GM18873 (cell line): ENCODE results near the gene PLXNB1.
A peak's percentile ranks its signal among the peaks of the same experiment; 100 is the strongest.
"Not testable (repeated sequence)": the region's sequence is repeated elsewhere in the genome, so short reads cannot be mapped to it uniquely, and the experiment has no call there.

Source experiments
- ATAC-seq: cut with Tn5 transposase; IDR thresholded peaks from one replicate; pipeline ENCODE4 v1.9.1; 2021; ENCODE audit warnings: mild to moderate bottlenecking, moderate library complexity, moderate number of reproducible peaks; ENCODE audit not compliant: unreplicated experiment, low FRiP score

Gene PLXNB1, protein sequence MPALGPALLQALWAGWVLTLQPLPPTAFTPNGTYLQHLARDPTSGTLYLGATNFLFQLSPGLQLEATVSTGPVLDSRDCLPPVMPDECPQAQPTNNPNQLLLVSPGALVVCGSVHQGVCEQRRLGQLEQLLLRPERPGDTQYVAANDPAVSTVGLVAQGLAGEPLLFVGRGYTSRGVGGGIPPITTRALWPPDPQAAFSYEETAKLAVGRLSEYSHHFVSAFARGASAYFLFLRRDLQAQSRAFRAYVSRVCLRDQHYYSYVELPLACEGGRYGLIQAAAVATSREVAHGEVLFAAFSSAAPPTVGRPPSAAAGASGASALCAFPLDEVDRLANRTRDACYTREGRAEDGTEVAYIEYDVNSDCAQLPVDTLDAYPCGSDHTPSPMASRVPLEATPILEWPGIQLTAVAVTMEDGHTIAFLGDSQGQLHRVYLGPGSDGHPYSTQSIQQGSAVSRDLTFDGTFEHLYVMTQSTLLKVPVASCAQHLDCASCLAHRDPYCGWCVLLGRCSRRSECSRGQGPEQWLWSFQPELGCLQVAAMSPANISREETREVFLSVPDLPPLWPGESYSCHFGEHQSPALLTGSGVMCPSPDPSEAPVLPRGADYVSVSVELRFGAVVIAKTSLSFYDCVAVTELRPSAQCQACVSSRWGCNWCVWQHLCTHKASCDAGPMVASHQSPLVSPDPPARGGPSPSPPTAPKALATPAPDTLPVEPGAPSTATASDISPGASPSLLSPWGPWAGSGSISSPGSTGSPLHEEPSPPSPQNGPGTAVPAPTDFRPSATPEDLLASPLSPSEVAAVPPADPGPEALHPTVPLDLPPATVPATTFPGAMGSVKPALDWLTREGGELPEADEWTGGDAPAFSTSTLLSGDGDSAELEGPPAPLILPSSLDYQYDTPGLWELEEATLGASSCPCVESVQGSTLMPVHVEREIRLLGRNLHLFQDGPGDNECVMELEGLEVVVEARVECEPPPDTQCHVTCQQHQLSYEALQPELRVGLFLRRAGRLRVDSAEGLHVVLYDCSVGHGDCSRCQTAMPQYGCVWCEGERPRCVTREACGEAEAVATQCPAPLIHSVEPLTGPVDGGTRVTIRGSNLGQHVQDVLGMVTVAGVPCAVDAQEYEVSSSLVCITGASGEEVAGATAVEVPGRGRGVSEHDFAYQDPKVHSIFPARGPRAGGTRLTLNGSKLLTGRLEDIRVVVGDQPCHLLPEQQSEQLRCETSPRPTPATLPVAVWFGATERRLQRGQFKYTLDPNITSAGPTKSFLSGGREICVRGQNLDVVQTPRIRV (N-terminal part only)

DNA sequence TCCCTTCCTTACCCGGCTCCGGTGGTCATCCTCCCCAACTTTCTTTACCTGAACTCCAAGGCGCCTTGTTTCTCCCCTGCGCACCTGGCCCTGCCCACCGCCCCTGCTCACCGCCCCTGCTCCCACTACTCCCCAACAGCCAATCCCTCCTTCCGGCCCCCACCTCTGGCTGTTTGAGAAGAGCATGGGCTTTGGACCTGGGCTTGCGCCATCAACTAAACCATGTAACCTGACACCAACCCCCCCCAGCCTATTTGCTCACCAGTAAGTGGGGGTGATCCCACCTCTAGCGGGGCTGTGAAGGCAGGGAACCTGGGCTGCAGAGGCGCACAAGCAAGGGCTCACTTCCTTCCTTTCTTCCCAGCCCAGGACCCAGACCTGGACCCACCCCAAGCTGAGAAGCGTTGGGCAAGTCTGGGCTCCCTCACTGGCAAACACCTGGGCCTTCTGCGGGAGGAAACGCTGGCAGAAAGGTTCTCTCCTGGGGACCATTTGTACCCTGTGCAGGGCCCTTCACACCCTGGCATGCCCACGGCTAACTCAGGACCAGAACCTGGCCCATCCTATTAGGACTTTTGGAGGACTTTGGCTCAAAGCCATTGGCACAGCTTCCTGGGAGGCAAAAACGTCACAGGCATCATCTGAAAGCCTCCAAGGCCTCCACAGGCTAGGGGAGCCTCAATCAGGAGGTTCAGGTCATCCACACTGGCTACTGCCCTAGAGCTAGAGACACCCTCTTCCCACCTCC, at the start of gene PLXNB1:
Gene PLXNB1, minus strand, starts transcription at position 127 of the 748 bp plus-strand sequence. CDS start 5,475 bp downstream, outside the sequence.
- ATAC-seq: no peak

DNA sequence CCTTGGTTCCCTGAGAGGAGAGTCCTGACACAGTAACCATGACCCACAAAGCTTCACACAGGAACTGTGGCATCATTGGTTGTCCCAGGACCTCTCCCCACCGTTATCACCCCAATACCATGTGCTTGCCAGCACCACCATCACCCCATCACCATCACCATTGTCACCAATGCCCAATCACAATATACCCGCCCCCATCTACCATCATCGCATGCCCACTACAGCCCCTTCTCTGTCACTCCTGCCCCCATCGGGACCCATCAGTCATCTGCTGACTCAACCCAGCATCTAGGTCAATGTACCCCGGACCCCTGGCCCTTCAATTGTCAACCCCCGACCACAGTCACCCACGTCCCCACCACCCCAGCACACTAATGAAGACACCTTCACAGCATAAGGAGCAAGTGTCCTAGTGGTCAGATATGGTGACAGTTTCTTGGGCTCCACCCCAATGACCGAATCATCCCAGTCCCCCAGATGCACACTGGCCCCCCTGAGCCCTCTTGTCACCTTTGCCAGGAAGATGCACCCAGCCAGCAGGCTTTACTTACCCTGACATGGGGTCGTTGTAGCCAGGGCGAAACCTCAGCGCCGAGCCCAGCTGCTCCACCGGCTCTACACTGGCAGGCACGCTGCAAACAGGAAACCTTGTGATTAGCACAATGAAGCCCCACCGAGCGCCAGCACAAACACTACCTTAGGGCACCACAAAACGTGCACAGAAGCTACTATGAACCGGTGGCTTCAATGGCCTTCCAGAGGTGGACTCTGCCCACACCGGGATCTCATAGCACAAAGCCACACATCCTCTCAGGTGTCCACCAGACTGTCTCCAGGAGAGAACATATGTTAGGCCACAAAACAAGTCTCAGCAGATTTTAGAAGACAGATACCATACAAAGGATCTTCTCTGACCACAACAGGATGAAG, 49.0 kb upstream of the PLXNB1 start:
- no peak for ATAC-seq

DNA sequence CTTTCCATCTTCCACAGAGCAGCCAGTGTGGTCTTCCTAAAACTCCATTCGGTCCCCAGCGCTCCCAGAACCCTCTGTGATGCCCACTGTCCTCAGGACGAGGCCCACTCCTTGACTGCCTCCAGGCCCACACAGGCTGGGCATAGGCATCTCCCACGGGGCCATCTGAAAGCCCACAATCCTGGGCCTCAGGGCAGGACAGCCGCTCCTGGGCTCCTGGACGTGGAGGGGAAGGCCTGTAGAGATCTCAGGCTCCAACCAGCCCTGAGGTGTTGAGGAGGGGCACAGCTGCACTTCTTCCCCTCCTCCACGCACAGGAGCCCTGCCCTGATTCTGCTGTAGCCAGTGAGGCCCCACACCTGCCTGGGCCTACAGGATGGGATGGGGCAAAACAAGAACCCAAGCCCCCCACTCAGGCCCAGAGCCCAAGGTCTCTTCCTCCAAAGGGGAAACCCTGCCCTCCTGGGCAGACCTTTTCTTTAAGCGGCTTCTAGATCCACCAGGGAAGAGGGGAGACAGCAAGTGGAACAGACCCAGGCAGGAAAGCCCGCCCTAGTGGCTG, 48.2 kb upstream of the PLXNB1 start:
- no peak for ATAC-seq

DNA sequence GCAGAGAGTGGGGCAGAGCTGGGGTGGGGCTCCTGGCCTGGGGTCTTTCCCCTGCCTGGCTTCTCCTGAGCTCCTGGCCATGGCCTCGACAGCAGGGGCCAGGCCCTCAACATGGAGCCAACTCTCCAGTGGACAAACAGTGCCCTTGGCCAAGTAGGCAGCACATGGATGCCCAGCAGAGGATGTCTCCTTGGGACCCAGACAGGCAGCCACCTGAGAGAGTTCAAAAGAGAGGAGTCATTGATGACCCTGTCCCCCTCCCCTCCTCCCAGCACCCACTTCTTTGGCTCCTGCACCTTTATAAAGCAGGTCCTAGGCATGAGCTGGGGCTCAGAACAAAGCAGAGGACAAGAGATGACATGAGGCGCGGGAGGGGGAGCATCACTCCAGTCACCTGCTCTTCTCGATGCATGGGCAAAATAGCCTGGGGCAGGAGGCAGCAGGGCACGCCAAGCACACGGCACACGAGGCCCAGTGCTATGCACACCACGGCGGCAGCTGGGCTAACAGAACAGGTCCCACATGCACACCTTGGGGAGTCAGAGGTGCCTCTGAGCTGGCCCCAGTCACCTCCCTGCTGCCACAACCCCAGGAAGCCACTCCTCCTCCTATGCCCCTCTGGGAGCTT, 46.7 kb upstream of the PLXNB1 start:
- no peak for ATAC-seq

DNA sequence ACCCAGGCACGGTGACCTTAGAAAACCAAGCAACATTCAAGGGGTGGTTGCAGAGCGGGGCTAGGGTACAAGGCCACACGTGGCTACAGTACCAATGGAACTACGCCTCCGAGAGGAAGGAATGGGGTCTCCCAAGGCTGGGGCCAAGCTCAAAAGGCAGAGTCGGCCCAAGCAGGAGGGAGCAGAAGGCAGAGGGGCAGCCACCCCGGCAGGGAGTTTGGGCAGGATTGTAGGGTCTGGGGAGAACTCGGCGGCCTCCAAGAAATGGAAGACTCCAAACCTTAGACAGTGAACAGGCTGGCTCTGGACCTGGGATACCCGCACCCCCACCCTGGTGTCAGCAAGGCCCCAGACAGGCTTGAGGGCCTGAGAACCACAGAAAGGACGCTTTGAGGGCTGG, 45.3 kb upstream of the PLXNB1 start:
- ATAC-seq: no peak

DNA sequence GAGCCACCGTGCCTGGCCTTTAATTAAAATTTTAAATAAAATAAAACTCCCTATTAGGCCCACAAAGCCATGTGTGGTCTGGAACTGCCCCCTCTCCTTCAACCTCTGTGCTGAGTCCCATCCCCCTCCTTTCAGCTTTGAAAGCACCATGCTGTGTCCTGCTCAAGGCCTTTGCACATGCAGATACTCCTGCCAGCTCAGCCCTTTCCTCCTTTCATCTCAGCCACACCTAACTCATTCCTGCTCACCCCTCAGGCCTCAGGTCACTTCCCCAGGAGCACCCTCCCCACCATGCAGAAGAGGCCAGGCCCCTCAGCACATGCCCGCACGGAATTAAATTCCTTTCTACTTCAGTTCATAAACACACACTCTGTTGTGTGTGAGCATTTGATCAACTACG, 44.7 kb upstream of the PLXNB1 start:
- no peak for ATAC-seq

DNA sequence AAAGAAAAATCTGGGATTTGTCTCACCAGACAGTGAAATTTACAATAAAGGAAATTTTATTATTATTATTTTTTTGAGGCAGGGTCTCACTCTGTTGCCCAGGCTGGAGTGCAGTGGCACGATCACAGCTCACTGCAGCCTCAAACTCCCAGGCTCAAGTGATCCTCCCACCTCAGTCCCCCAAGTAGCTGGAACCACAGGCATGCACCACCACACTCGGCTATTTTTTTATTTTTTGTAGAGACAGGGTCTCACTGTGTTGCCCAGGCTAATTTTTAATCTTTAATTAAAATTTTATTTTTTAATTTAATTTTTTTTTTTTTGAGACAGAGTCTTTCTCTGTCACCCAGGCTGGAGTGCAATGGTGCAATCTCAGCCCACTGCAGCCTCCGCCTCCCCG, 44.1 kb upstream of the PLXNB1 start:
- not testable (repeated sequence) for ATAC-seq

DNA sequence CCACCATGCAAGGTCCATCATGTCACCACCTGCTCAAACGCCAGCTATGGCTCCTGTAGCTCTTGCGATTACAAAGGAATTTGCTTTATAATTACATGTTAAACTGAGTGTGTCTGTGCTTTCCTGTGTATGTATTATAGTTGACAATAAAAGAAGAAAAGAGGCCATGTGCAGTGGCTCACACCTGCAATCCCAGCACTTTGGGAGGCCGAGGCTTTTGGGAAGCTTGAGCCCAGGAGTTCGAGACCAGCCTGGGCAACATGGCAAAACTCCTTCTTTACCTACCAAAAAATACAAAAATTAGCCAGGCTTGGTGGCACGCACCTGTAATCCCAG, 43.7 kb upstream of the PLXNB1 start:
- no peak for ATAC-seq

DNA sequence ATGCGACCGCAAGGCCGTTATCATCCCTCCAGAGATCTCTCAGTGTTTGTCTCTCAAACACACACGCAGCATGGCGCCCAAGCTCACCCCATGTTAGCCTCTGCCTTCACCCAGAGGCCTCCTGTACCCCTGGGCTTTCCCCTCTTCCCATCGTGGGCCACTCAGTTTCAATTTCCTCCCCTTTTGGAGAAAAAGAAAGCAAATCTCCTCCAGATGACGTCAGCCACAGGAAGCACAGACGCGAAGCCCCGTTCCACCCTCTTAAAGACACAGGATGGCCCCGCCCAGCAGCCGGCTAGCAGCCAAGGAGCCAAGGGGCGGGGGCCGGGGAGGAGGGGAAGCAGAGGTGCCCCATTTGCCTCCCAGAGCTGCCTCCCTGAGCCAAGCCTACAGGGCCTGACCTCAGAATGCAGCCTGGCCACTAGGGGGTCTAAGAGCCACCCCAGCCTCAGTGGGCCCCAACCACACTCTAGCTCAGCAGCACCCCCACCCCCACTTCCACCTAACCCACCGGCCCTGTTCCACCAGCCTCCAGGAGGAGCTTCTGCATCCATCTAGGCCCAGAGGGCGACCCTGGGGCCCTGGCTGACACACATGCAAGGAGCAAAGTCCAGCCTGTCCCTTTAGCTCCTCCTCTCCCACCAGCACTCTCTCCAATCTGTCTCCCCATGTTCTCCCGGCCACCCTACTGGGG, 43.2 kb upstream of the PLXNB1 start:
- ATAC-seq: peak; percentile 75

DNA sequence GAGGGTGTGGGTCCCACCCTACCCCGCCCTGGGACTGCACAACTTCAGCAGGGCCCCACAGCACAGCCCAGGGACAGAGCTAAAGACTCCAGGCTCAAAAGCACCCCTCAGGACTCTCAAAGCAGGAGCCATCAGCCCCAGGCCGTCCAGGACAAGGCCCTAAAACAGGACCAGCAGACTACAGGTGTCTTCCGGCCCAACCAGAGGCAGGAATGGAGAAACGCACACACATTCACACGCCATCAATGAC, 42.7 kb upstream of the PLXNB1 start:
- ATAC-seq: no peak

DNA sequence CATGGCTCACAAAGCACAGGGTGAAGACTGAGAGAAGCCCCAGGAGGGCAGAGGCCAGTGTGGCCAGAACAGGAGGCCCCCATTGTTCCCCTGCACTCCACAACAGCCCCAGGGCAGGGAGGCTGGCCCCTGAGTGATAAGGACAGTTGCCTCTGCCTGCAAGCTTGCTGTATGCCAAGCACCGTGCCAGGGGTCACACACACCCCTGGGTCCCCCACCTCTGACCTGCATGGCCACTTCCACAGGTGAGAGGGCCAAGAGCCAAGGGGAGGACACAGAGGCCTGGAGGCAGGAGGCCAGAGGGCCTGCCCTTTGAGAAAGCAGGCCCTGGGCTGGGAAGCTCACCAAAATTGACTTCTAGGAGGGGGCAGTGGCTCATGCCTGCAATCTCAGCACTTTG, 40.4 kb upstream of the PLXNB1 start:
- ATAC-seq: no peak

DNA sequence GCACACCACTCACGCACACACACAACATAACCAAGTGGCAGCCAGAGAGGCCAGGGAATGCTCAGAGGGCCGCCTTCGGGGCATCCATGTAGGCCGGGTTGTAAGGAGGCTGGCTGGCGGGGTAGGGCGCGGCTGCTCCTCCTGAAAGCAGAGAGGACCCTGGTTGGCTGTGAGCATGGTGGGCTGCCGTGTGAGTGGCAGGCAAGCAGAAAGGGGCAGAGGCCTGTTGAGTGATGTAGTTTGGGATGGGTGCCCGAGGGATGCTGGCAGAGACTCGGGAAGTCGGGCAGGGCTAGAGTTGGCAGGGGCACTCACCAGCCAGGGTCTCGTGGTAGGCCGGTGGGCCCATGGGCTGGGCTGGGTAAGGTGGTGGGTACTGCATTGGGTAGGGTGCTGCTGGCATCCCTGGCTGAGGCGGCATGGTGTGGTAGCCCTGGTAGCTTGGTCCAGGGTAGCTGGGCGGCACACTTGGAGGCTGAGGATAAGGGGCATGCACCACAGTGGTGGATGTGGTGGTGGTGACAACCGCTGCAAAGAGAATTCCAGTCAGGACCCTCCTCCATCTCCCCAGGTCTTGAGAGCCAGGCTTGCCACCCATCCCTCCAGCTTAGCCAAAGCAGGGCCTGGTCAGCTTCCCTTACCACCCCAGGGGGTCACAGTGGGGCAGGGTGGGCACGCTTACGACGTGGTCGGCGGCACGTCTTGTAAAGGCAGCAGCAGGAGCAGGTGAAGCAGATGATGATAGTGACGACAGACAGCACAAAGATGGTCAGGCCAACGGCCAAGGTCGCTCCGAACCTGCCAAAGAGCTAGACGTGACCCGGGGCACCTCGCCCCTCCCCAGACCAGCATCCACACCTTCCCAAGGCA, 39.4 kb upstream of the PLXNB1 start:
- no peak for ATAC-seq

DNA sequence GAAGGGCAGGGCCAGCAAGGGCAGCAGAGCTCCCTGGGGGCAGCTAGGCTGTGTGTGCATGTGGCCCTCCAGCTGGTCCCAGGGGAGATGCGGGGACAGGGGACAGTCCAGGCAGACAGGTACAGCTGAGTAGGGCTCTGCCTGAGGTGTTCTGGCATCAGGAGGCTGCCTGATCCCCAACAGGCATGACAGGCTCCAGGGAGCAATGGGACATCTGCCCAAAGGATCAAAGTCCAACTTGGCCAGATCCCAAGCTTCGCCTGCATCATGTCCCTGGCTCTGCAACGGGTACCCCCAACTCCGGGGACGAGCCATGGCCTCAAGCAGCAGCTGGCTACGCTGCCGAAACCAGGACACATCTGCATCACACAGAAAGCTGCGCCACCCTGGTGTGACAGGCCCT, 38.4 kb upstream of the PLXNB1 start:
- no peak for ATAC-seq

DNA sequence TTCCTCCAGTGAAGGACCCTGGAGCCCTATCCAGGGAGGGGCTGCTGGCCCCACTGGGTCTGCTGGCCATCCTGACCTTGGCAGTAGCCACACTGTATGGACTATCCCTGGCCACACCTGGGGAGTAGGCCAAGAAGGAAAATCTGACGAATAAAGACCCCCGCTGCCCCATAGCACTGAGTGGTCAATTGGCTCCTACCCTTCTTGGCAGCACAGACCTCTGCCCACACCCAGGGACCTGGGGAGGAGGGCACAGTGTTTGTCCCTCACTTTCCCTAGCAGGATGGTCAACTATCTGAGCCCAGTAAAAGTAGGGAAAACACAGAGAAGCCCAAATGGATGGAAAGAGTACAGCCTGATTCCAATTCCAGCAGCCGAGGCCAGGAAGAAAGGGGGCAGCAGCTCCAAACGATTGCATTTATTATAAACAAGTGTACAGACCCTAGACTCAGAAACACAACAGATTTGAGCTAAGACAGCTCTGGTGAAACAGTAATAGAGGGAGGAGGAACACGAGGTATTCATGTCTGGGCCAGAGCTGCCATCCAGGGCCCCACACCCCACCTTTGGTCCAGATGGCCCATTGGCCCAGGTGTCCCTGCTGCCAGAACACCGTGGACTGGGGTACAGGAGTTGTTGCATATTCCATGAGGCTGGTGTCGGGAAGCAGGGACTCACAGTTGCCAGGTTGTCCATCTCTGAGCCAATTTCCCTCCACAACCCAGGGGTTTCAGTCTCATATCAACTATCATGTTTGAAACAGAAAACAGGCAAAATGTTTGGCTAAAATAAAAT, 37.8 kb upstream of the PLXNB1 start:
- ATAC-seq: no peak

DNA sequence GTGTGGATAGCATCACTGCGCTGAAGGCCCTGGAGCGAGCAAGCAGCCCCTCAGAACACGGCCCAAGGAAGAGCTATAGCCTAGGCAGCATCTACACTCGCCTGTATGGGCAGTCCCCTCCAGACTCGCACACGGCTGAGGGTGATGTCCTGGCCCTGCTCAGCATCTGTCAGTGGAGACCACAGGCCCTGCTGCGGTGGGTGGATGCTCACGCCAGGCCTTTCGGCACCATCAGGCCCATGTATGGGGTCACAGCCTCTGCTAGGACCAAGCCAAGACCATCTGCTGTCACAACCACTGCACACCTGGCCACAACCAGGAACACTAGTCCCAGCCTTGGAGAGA, 37.2 kb upstream of the PLXNB1 start:
- no peak for ATAC-seq

DNA sequence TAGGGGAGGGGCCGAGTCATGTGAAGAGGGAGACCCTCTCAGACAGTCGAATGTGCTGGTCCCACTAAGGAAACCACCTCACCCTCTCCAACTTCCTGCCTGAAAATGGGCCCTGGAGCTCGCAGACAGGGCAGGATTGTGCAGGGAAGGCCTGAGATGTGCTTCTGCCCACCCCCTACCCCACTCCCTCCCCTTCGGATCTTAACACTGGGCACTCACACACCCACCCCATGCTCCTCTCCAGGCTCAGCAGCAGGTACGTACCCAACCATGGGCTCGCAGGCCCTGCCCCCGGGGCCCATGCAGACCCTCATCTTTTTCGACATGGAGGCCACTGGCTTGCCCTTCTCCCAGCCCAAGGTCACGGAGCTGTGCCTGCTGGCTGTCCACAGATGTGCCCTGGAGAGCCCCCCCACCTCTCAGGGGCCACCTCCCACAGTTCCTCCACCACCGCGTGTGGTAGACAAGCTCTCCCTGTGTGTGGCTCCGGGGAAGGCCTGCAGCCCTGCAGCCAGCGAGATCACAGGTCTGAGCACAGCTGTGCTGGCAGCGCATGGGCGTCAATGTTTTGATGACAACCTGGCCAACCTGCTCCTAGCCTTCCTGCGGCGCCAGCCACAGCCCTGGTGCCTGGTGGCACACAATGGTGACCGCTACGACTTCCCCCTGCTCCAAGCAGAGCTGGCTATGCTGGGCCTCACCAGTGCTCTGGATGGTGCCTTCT, 36.7 kb upstream of the PLXNB1 start:
- ATAC-seq: no peak
